GM19239 (cell line): ENCODE results near the gene ARRDC3.
"Not testable (repeated sequence)": the region's sequence is repeated elsewhere in the genome, so short reads cannot be mapped to it uniquely, and the experiment has no call there.

Experiments used
- DNase-seq: peaks from one replicate; pipeline ENCODE4 v3.0.0; 2011; ENCODE audit warnings: low spot score; ENCODE audit not compliant: insufficient read length
- FAIRE-seq: peaks from 2 replicates; lab custom pipeline; 2011; peaks lifted over from hg19 to GRCh38; lab: Jason Lieb, UNC

ARRDC3 gene

DNA sequence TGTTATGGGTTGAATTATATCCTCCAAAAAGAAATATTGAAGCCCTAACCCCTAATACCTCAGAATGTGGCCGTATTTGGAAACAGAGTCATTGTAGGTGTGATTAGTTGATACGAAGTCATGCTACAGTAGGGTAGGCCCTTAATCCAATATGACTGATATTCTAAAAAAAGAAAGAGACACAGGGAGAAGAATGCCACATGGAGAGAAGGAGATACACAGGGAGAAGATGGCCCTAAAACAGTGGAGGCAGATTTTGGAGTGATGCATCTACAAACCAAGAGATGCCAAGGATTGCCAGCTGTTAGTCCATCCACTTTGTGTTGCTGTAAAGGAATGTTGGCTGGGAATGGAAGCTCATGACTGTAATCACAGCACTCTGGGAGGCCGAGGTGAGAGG lies 21.3 kb downstream of the ARRDC3 start:
- no peak for DNase-seq
- FAIRE-seq: no peak

DNA sequence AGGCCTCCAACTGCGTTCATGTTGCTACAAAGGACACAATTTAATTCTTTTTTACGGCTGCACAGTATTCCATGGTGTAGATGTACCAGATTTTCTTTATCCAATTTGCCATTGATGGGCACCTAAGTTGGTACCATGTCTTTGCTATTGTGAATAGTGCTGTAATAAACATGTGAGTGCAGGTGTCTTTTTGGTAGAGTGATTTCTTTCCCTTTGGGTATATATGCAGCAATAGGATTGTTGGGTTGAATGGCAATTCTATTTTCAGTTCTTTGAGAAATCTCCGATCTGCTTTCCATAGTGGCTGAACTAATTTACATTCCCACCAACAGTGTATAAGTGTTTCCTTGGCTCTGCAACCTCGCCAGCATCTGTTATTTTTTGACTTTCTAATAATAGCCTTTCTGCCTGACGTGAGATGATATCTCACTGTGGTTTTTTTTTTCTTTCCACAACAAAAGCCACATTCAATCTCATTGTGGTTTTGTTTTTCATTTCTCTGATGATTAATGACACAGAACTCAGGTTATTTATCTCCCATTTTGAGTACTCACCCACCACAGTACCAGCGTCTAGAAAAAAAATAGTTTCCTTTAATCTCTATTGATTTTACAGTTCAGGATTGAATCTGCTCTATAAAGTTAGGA lies 21.9 kb downstream of the ARRDC3 start:
- peak; percentile 80 for FAIRE-seq
- DNase-seq: no peak

DNA sequence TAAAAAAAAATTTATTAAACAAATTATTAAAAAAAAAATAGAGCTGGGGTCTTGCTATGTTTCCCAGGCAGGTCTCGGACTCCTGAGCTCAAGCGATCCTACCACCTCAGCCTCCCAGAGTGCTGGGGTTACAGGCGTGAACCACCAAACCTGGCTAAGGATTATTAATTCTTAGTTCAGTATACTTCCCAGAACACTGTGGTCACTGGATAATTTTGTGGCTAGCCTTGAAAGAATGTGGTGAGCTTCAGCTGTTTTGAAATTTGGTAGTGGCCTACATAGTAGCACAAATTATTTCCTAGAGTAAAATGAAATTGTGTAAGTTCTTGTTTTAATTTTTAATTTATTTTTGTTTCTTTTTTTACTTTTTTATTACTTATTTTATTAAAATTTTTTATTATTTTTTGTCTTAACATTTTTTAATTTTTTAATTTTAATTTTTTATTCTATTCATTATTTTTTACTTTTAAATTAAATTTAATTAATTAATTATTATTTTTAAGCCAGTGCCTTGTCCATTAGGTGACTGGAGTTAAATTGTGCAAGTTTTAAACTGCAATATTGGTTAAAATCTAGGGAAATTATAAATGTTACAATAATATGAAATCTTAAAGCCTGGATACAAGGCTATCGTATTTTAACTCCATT lies 23.0 kb downstream of the ARRDC3 start:
- DNase-seq (no peak), FAIRE-seq (no peak)

DNA sequence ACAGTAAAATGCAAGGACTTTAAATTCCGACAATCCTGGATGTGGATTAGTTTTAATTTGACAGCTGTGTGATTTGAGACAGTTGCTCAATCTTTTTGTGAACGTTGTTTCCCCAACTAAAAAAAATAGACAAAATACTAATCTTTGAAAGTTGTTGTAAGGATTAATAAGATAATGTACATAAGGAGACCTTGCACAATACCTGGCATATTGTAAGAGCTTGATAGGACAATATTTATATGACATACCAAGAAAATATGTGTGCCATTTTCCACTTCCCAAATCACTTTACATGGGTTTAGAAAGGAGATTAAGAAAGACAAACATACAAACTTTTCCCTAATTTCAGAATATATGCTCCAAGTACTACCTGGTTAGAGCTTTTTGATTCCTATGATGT lies 25.3 kb downstream of the ARRDC3 start:
- FAIRE-seq: no peak

DNA sequence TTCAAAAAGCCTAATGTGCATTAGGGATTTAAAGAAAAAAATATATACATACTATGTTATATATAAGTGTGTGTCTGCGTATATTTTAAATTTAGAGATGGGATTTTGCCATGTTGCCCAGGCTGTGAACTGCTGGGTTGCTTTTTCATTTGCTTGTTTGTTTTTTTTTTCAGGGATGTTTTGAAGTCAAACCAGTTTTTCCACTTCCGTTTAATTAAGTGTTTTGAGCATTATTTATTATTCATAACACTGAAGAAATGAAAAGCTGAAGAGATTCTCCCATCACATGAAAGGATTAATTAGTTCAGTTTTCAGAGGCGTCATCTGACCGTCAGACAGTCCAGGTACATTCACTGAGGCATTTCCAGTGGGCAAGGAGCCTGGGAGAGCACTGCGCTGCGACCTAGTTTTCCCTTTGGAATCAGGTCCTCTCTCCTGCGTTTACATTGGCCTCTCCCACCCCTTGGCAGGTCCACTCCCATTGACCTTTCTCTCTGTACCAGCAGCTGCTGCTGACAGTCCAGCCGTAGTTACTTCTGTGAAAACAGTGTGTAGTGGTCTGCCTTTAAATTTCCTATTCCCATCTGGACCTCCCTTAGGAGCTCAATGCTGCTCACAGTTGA lies 26.0 kb downstream of the ARRDC3 start:
- FAIRE-seq: no peak
- no peak for DNase-seq

More for the DNA sequence above, 25.3 kb downstream of the ARRDC3 start:
- DNase-seq: no peak

DNA sequence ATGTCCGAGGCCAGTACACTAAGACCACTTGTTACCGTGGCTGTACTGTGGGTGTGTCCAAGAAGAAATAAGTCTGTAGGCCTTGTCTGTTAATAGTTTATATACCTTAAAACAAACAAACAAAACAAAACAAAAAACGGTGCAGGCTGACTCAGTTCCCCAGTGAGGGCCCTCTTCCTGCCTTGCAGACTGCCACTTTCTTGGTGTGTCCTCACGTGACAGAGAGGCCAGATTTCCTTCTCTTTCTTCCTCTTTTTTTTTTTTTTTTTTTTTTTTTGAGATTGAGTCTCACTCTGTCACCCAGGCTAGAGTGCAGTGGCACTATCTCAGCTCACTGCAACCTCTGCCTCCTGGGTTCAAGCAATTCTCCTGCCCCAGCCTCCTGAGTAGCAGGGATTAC lies 28.2 kb downstream of the ARRDC3 start:
- FAIRE-seq, DNase-seq: not testable (repeated sequence)

DNA sequence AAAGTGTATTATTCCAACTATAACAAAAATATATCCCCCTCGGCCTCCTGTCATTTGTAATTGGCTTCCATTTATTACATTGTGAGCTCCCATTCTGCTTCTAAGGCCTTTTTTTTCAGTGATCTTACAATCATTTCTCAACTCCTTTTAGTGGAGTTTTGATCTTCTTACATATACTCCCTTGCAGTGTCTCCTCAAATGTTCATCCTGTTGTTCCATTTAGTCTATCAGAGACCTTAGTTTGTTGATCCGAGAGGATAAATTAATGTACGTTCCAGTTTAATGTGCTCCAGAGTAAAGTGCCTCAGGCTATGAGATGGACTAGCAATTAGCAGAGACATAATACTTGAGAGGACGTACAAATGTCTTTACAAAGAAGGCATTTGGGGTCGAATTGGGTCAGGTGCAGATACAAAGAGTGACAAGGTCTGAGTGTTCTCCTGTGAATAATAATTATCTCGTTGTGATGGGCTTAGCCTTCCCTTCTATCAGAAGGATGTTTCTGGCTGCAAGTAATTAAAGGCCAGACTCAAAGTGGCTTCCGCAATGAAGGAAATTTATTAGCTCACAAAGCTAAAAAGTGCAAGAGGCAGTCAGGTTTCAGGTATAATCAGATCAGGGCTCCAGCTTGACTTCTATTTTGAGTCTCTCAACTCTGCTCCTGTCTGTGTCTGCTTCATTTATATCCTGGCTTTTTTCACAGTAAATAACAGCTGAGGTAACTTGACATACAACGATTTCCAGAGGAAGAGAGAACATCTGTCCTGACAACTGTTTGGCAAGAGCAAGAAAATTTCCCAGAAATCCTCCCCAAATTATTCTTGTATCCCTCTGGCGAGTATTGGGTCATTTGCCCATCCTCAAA lies 30.1 kb downstream of the ARRDC3 start:
- DNase-seq (no peak), FAIRE-seq (no peak)

DNA sequence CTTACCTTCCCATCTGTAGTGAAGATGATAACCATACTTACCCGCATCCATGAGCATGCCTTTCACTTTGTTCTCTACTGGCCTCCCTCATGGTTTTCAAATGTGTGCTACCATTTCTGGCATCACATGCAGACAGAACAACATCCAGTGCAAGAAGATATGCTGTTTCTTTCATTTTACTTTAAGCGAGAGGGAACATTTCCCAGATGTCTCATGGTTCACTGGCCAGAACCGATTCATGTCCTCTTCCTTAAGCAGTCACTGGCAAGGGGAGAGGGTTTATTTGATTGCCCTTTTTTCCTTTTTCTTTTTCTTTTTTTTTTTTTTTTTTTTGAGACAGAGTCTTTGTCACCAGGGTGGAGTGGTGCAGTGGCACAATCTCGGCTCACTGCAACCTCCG lies 37.7 kb downstream of the ARRDC3 start:
- no peak for FAIRE-seq
- no peak for DNase-seq

DNA sequence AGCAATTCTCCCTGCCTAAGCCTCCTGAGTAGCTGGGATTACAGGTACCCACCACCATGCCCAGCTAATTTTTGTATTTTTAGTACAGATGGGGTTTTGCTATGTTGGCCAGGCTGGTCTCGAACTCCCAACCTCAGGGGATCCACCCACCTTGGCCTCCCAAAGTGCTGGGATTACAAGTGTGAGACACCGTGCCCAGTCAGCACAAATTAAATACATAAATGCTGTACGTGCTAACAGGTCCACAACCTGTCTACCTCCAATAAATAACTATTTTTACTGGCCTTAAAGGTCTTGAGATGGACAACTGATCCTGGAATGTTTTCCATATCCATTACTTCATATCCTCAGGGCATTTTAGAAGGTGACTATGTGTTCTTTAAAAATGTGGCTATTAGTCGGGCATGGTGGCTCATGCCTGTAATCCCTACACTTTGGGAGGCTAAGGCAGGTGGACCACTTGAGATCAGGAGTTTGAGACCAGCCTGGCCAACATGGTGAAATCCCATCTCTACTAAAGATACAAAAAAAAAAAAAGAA lies 38.4 kb downstream of the ARRDC3 start:
- DNase-seq, FAIRE-seq: not testable (repeated sequence)

DNA sequence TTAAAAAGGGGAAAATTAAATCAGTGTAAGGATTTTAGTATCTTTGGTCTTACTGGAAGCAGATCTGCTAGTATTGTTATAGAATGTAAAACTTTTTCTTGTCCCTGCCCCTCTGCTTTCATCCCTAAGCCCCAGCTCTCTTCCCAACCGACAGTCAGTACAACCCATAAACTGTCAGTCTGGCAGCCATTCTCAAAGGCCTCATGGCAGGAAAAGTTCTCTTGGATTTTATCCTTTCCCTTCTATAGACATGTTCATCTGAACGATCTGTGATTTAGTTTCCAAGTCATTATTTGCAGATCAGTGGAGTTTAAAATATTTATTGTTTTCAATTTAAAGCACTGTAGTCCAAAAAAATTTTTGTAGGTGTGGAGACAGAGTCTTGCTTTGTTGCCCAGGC lies 39.2 kb downstream of the ARRDC3 start:
- FAIRE-seq: no peak
- no peak for DNase-seq

DNA sequence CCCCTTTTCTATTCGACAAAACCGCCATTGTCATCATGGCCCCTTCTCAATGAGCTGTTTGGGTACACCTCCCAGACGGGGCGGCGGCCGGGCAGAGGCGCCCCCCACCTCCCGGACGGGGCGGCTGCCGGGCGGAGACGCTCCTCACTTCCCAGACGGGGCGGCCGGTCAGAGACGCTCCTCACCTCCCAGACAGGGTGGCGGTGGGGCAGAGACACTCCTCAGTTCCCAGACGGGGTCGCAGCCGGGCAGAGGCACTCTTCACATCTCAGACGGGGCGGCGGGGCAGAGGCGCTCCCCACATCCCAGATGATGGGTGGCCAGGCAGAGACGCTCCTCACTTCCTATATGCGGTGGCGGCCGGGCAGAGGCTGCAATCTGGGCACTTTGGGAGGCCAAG lies 40.2 kb downstream of the ARRDC3 start:
- not testable (repeated sequence) for DNase-seq, FAIRE-seq

DNA sequence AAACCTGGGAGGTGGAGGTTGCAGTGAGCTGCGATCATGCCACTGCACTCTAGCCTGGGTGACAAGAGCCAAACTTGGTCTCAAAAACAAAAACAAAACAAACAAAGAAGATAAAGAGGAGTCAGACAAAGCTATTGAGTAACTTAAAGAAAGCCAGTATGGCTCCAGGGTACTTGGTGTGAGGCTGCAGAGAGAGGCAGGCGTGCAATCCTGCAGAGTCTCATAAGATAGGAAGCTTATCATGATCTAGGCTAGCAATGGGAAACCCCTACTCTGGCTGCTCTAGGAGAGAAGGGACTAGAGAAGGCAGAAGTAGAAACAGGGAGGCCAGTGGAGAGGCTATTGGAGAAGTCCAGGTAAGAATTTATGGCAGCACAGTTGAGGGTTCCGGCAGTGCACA lies 42.0 kb downstream of the ARRDC3 start:
- DNase-seq (no peak), FAIRE-seq (no peak)

DNA sequence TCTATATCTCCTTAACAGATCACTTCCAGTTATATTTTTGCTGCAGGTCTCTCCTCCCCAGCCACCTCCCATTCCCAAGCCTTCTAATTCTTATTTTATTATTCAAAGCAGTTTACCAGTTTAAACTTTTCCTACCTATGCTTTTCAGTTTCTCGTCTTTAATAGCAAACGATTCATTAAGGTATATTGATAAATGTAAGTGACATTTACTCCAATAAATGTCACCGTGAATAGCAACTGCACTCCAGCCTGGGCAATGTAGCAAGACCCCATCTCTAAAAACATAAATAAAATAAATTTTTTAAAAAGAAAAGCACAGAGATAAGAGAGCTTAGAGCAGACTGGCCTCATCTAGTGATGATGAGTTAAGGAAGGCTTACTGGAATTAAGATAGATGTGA lies 42.6 kb downstream of the ARRDC3 start:
- FAIRE-seq (no peak), DNase-seq (no peak)

DNA sequence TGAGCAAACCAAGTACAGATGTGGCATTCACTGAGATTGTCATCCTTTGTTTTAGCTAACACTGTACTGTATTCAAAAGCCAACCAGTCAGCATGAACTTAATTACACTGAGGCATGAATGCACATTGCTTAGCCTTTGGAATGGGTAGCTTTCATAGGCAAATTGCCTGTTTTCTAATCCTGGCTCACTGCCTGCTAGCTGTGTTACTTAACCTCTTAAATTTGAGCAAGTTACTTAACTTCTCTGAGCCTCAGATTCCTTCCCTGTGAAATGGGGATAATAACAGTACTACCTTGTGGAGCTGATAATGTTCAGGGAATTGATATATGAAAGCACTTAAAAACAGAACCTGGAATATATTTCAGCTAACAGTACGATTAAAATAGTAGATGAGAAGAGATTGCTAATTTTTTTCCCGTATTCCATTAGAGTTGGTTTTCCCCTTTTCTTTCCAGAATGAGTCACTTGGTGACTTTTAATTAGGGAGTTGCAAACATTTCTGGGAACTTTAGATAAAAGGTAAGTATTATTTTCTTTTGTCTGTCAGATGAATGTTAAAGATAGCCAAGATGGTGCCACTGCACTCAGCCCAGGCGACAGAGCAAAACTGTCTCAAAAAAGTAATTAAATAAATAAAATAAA lies 43.9 kb downstream of the ARRDC3 start:
- FAIRE-seq: no peak

DNA sequence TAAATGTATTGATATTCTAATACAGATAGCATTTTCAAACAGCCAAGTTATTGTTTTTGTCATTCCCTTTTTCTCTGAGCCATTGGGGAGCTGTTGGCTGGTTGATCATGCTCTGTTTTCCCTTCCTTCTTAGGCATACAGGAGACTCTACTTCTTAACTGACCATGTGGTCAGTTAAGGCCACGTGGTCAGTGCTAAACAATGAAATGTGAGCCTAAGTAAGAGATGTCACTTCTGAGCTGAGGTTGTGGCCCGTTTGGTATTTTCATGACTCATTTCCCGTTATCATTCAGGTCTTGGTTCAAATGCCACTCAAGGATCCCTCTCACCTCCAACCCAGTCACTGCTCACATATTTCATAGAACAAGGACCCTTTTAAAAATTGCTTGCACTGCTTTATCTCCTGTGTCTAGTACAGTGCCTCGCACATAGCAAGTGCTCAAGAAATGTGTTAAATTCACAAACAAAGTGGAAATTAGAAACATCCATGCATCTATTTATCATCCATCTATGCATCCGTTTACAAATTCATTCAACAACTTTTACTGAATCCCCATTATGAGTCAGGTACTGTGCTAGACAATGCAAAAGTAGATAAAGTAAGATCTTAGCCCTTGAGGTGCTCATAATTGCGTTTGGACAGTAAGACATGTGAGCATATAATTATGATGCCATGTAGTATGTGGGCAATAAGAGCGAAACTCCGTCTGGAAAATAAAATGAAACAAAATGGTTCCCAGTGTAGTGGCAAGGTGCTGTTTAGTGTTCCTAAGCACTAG lies 50.7 kb downstream of the ARRDC3 start:
- FAIRE-seq (no peak), DNase-seq (no peak)

More for the DNA sequence above, 43.9 kb downstream of the ARRDC3 start:
- no peak for DNase-seq

DNA sequence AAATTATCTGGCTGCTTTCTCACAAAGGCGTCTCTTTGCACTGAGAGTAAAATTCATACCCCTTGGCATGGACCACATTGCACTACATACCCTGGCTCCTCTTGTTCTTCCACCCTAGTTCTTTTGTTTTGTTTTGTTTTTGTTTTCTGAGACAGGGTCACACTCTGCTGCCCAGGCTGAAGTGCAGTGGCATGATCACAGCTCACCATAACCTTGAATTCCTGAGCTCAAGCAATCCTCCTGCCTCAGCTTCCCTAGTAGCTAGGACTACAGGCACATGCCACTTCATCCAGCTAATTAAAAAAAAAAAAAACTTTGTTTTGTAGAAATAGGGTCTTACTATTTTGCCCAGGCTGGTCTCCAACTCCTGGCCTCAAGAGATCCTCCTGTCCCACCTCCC lies 51.4 kb downstream of the ARRDC3 start:
- no peak for FAIRE-seq

DNA sequence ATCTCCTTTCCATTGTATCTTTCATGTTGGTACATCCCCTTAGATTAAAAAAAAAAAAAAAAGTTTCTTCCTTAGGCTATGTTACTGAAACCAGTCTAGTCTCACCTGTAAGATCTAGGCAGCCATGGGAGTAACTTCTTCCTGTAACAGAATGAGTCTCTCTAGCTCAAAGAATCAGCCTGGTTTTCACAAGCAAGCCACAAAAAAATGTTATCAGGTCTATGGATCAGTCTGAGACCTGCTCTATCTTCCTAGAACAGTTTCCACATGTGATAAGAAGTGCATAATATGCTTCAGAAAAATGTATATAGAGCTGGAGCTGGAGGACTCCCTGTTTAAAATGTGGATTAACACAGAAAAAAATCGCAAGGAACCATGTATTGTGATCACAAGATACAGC lies 53.8 kb downstream of the ARRDC3 start:
- FAIRE-seq: no peak
- DNase-seq: no peak

More for the DNA sequence above, 51.4 kb downstream of the ARRDC3 start:
- DNase-seq: no peak

DNA sequence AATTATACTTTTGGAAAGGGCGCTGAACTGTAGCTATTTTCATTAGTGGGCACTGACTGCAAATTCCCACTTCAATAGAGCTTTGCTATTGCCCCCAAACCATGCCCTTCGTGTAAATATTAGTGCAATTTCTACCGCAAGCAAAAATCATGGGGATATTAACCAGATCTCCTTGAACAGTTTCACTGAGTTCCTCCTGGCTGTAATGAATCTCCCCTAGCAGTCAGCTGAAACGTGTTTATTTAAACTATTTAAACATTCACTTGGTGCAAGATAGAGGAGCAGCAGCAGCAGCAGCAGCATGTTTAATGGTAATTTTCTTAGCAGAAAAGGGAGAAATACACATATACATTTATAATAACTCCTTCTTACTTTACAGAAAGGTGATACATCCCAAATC lies 54.4 kb downstream of the ARRDC3 start:
- no peak for FAIRE-seq
- no peak for DNase-seq

DNA sequence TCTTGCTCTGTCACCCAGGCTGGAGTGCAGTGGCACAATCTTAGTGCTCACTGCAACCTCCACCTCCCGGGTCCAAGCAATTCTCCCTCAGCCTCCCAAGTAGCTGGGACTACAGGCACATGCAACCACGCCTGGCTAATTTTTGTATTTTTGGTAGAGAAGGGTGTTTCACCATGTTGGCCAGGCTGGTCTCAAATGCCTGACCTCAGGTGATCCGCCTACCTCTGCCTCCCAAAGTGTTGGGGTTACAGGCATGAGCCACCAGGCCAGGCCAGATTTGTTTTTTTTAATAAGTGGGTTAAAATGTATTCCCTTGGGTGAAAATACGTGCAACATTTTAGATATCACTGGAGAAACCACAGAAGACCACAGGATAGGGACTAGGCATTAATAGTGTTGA lies 60.1 kb downstream of the ARRDC3 start:
- DNase-seq, FAIRE-seq: not testable (repeated sequence)
